MM.1S (cell line): ENCODE data around the gene ELP4.

ENCODE experiments used
- CTCF ChIP-seq: fragments of 300-600 bp; sonication (generic); IDR thresholded peaks from 2 replicates; pipeline ENCODE4 v1.5.1; 2016; ENCODE audit warnings: antibody characterized with exemption, low read length, mixed read lengths
- EZH2 ChIP-seq: fragments of 300-600 bp; sonication (generic); optimal IDR thresholded peaks from 2 replicates; pipeline ENCODE3; 2017; ENCODE audit warnings: low read depth, mild to moderate bottlenecking, antibody characterized with exemption, low read length, mixed read lengths
- EZH2phosphoT487 ChIP-seq: fragments of 300-600 bp; sonication (generic); IDR thresholded peaks from 2 replicates; pipeline ENCODE4 v1.6.1; 2018; ENCODE audit warnings: antibody characterized with exemption, low read length

GRCh38 chr11:31796499-31797189, 287.1 kb downstream of the ELP4 start:
- no peak for TF ChIP-seq EZH2
- no peak for TF ChIP-seq CTCF
- no peak for TF ChIP-seq EZH2phosphoT487
